H1 (cell line): ENCODE results near the gene SSUH2. TPM values are rescaled to one million over a fixed set of nuclear protein-coding genes. Genes with fewer than 3 reads are reported as not detected.

Experiments
- CTCF ChIA-PET: fragments of 300-600 bp; sonication (Branson Sonifier 250); formaldehyde crosslinking; loops from one replicate; lab custom pipeline; 2021; ENCODE audit not compliant: partially characterized antibody; lab: Charles Lee
- POLR2A ChIA-PET: fragments of 300-600 bp; sonication (Branson Sonifier 250); formaldehyde crosslinking; loops from one replicate; lab custom pipeline; 2021; ENCODE audit warnings: inconsistent platforms; ENCODE audit not compliant: partially characterized antibody; lab: Charles Lee
- DNase-seq, 2 experiments: peaks; one replicate each; pipeline versions ENCODE4 v3.0.0 to v3.0.0-alpha.2; 2010 to 2022; ENCODE audit warnings: low spot score in 2 of 2, low read depth in 1 of 2, mixed read lengths in 1 of 2
- FAIRE-seq: peaks from 2 replicates; lab custom pipeline; 2011; peaks lifted over from hg19 to GRCh38; lab: Jason Lieb, UNC
- H2AFZ ChIP-seq: 2 replicates; pipeline ENCODE4 v1.8.1; 2012; ENCODE audit warnings: low read length, inconsistent platforms
- H2AK5ac ChIP-seq: 2 replicates; pipeline ENCODE4 v1.6.1; 2013; ENCODE audit warnings: low read depth, low read length
- H2BK120ac ChIP-seq: replicated peaks from 2 replicates; pipeline ENCODE3; 2013; ENCODE audit warnings: low read depth, low read length, inconsistent platforms
- H2BK12ac ChIP-seq: 2 replicates; pipeline ENCODE4 v1.6.1; 2013; ENCODE audit warnings: low read depth, low read length
- H2BK15ac ChIP-seq: 2 replicates; pipeline ENCODE4 v1.6.1; 2013; ENCODE audit warnings: low read length
- H2BK20ac ChIP-seq: 2 replicates; pipeline ENCODE4 v1.6.1; 2013; ENCODE audit warnings: low read length
- H2BK5ac ChIP-seq: 2 replicates; pipeline ENCODE4 v1.6.1; 2013; ENCODE audit warnings: low read depth, low read length
- H3K14ac ChIP-seq: 2 replicates; pipeline ENCODE4 v1.6.1; 2013; ENCODE audit warnings: inconsistent platforms; ENCODE audit not compliant: insufficient read length
- H3K18ac ChIP-seq: 2 replicates; pipeline ENCODE4 v1.6.1; 2013; ENCODE audit warnings: low read length; ENCODE audit errors: extremely low read depth
- H3K23ac ChIP-seq: 2 replicates; pipeline ENCODE4 v1.6.1; 2013; ENCODE audit warnings: inconsistent platforms; ENCODE audit not compliant: insufficient read length
- H3K23me2 ChIP-seq: 2 replicates; pipeline ENCODE4 v1.6.1; 2013; ENCODE audit warnings: low read depth, low read length
- H3K27ac ChIP-seq: 2 replicates; pipeline ENCODE4 v1.6.1; 2011; ENCODE audit warnings: low read depth, low read length, inconsistent platforms
- H3K27me3 ChIP-seq, 4 experiments: replicated peaks in 1 of 4; 1 replicate in 1 of 4; 2 replicates in 3 of 4; pipeline versions ENCODE4 v1.6.1 to v1.8.1; 2011 to 2013; ENCODE audit warnings: low read length in 3 of 4, mild to moderate bottlenecking in 3 of 4, inconsistent platforms in 2 of 4, mixed read lengths in 2 of 4, moderate library complexity in 1 of 4; ENCODE audit not compliant: control insufficient read depth in 3 of 4, insufficient read depth in 3 of 4; ENCODE audit errors: extremely low read depth in 1 of 4
- H3K36me3 ChIP-seq, 4 experiments: 2 replicates each; pipeline versions ENCODE4 v1.6.1 to v1.8.1; 2011 to 2013; ENCODE audit warnings: mild to moderate bottlenecking in 4 of 4, low read length in 3 of 4, moderate library complexity in 2 of 4, control low read depth in 1 of 4, inconsistent platforms in 1 of 4; ENCODE audit not compliant: insufficient read depth in 4 of 4, control insufficient read depth in 2 of 4
- H3K4ac ChIP-seq: replicated peaks from 2 replicates; pipeline ENCODE3; 2013; ENCODE audit warnings: low read length, low read depth, mixed read lengths, inconsistent platforms; ENCODE audit not compliant: insufficient read length
- H3K4me1 ChIP-seq, 4 experiments: replicated peaks in 1 of 4; 1 replicate in 1 of 4; 2 replicates in 3 of 4; pipeline versions ENCODE4 v1.6.1 to v1.8.1; 2011 to 2013; ENCODE audit warnings: low read length in 3 of 4, inconsistent platforms in 2 of 4, mixed read lengths in 1 of 4; ENCODE audit not compliant: insufficient read depth in 4 of 4, control insufficient read depth in 3 of 4
- H3K4me2 ChIP-seq, 2 experiments: 2 replicates each; pipeline versions ENCODE4 v1.6.1 to v1.8.1; 2011 to 2013; ENCODE audit warnings: low read depth in 2 of 2, low read length in 2 of 2, control low read depth in 1 of 2, inconsistent platforms in 1 of 2, mild to moderate bottlenecking in 1 of 2; ENCODE audit not compliant: insufficient read depth in 1 of 2
- H3K4me3 ChIP-seq, 4 experiments: fragments of 200-600, 300-600 bp in 1 of 4; sonication (generic), shearing (Covaris generic), sonication (Bioruptor Twin) in 1 of 4; 2 replicates each; pipeline versions ENCODE4 v1.5.1 to v1.8.1; 2011 to 2016; ENCODE audit warnings: low read length in 4 of 4, low read depth in 3 of 4, control low read depth in 2 of 4, inconsistent platforms in 2 of 4, mild to moderate bottlenecking in 2 of 4, mixed read lengths in 1 of 4, moderate library complexity in 1 of 4; ENCODE audit not compliant: insufficient read depth in 2 of 4; ENCODE audit errors: extremely low read depth in 1 of 4
- H3K56ac ChIP-seq: replicated peaks from 2 replicates; pipeline ENCODE3; 2013; ENCODE audit warnings: low read depth, mild to moderate bottlenecking, mixed read lengths, low read length, inconsistent platforms; ENCODE audit not compliant: insufficient read length
- H3K79me1 ChIP-seq: 2 replicates; pipeline ENCODE4 v1.6.1; 2013; ENCODE audit warnings: low read depth, low read length, control low read depth
- H3K79me2 ChIP-seq, 2 experiments: 2 replicates each; pipeline versions ENCODE4 v1.6.1 to v1.8.1; 2012 to 2013; ENCODE audit warnings: low read length in 2 of 2, mild to moderate bottlenecking in 2 of 2, inconsistent platforms in 1 of 2; ENCODE audit not compliant: insufficient read depth in 2 of 2, control insufficient read depth in 1 of 2
- H3K9ac ChIP-seq, 4 experiments: replicated peaks in 1 of 4; 1 replicate in 1 of 4; 2 replicates in 3 of 4; pipeline versions ENCODE4 v1.6.1 to v1.8.1; 2011 to 2013; ENCODE audit warnings: low read depth in 3 of 4, low read length in 3 of 4, control low read depth in 2 of 4, mild to moderate bottlenecking in 2 of 4, moderate library complexity in 2 of 4, inconsistent platforms in 1 of 4; ENCODE audit errors: extremely low read depth in 1 of 4
- H3K9me3 ChIP-seq, 2 experiments: 2 replicates each; pipeline versions ENCODE4 v1.6.1 to v1.8.1; 2012 to 2013; ENCODE audit warnings: mild to moderate bottlenecking in 2 of 2, moderate library complexity in 2 of 2, control low read depth in 1 of 2, inconsistent platforms in 1 of 2, low read depth in 1 of 2, low read length in 1 of 2, mixed read lengths in 1 of 2; ENCODE audit not compliant: insufficient read depth in 2 of 2
- H4K20me1 ChIP-seq, 2 experiments: replicated peaks in 1 of 2; 2 replicates each; pipeline versions ENCODE3 to v1.8.1; 2011 to 2013; ENCODE audit warnings: inconsistent platforms in 2 of 2, low read length in 2 of 2, mild to moderate bottlenecking in 1 of 2; ENCODE audit not compliant: insufficient read depth in 2 of 2, control insufficient read depth in 1 of 2
- H4K5ac ChIP-seq: 2 replicates; pipeline ENCODE4 v1.6.1; 2013; ENCODE audit warnings: low read length, low read depth, mixed read lengths, inconsistent platforms; ENCODE audit not compliant: insufficient read length
- H4K8ac ChIP-seq: 2 replicates; pipeline ENCODE4 v1.8.0; 2013; ENCODE audit warnings: mild to moderate bottlenecking, moderate library complexity, low read length, inconsistent platforms; ENCODE audit not compliant: insufficient read depth; ENCODE audit errors: extremely low read depth
- H4K91ac ChIP-seq: replicated peaks from 2 replicates; pipeline ENCODE3; 2013; ENCODE audit warnings: low read length, mixed read lengths, inconsistent platforms; ENCODE audit not compliant: insufficient read length
- HDAC6 ChIP-seq: IDR thresholded peaks from one replicate; pipeline ENCODE4 v1.7.1; 2012; ENCODE audit warnings: low read depth, mild to moderate bottlenecking, inconsistent platforms, low read length, moderate library complexity
- WGBS, 2 experiments: shearing (Covaris generic) in 1 of 2; methylation state at CpG; one replicate each; pipeline versions ENCODE4 v1.1.6 to v1.1.7; 2013 to 2015; ENCODE audit warnings: low lambda C conversion rate in 2 of 2, mixed read lengths in 2 of 2, inconsistent platforms in 1 of 2, low coverage in 1 of 2, missing lambda C conversion rate in 1 of 2; ENCODE audit not compliant: insufficient replicate concordance in 2 of 2, insufficient coverage in 1 of 2, insufficient read length in 1 of 2; ENCODE audit errors: extremely low coverage in 1 of 2, missing lambda C conversion rate in 1 of 2; 5-methylcytosine and 5-hydroxymethylcytosine counted together
- polyA plus RNA-seq, 7 experiments: library from polyadenylated mRNA; depleted of rRNA in 3 of 7; stranded (reverse) in 5 of 7; unstranded in 2 of 7; fragments of >200 nt in 5 of 7; fragments of 200-250 nt in 2 of 7; gene quantifications; 1 replicate in 5 of 7; 2 replicates in 1 of 7; 4 replicates in 1 of 7; pipeline versions ENCODE4 v1.2.1 to v1.2.3, GENCODE V29; 2011 to 2013; ENCODE audit warnings: missing spikeins in 2 of 7, mixed read lengths in 2 of 7
- total RNA-seq: library from RNA; stranded (reverse); fragmentation: NEBNext Ultra II Directional; extraction: Animal tissue kit (Norgen Biotek cat#: 25700); gene quantifications from 2 replicates; pipeline ENCODE4 v1.2.1, GENCODE V29; 2021

The SSUH2 gene
- total and polyA plus RNA-seq, 2 of the 8 experiments (the other 6 are each of a cell fraction or from before 2014, with no cell fraction given), result 0.62 to 0.69 TPM

DNA sequence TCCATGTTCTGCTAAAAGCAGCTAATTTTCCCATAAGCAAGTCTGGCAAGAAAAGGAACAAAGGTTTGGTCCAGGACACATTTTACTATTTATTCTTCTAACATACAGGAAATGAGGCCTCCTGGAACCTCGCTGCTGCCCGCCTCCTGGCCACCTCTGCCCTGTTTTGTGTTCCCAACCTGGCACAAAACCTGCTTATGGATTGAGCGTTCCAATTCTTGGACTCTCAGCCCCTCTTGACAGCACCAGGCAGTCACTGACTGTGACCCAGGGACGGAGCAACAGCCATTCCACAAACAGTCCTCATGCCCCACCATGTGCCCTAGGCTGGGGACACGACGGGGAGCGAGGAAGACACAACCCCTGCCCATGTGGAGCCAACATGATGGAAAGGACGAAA, 11.6 kb upstream of the SSUH2 start:
- POLR2A ChIA-PET, result no interaction called here
- CTCF ChIA-PET, result interaction anchor here (0.7 to 1.1 kb wide), 3 partner anchors 9 to 34 kb away, joined by 3 to 4 read pairs (median 3); no protein-coding TSS in a partner anchor

More for the DNA sequence above, 11.6 kb upstream of the SSUH2 start:
- Histone ChIP-seq H3K79me2 (no peaks in the 10 kb centered on the region), H3K56ac (no peak overlapping the region), H3K23me2 (no peaks in the 10 kb centered on the region), H3K18ac (no peak overlapping the region), H3K9ac (no peak overlapping the region), H2AFZ (no peak overlapping the region), H3K4me2 (no peak overlapping the region), H3K23ac (no peak overlapping the region), H2BK120ac (no peak overlapping the region), H3K4ac (no peak overlapping the region), H4K91ac (no peak overlapping the region), H3K36me3 (no peaks in the 10 kb centered on the region), H3K9me3 (no peaks in the 10 kb centered on the region), H2BK15ac (no peak overlapping the region), H3K4me3 (no peak overlapping the region), H4K5ac (no peak overlapping the region), H2BK20ac (no peak overlapping the region), H3K27me3 (peaks cover 0 to 3% (median 0%) of the 10 kb centered on the region in 4 experiments; a peak in 2 of 7 replicates), H3K4me1 (no peaks in the 10 kb centered on the region), H3K27ac (no peak overlapping the region), H4K20me1 (no peaks in the 10 kb centered on the region), H2BK12ac (no peak overlapping the region), H2BK5ac (no peak overlapping the region), H4K8ac (no peak overlapping the region), H3K79me1 (no peaks in the 10 kb centered on the region), H3K14ac (no peak overlapping the region), H2AK5ac (no peak overlapping the region)
- DNase-seq, result no peak
- 90% methylated on average over 8 of the region's 8 CpGs; no CpG with 5 or more reads in 1 of the 2 experiments for WGBS, 2 experiments
- TF ChIP-seq HDAC6, result no peak
- no peak for FAIRE-seq
